ENCODE measurements around the gene KLHDC8B.

DNA sequence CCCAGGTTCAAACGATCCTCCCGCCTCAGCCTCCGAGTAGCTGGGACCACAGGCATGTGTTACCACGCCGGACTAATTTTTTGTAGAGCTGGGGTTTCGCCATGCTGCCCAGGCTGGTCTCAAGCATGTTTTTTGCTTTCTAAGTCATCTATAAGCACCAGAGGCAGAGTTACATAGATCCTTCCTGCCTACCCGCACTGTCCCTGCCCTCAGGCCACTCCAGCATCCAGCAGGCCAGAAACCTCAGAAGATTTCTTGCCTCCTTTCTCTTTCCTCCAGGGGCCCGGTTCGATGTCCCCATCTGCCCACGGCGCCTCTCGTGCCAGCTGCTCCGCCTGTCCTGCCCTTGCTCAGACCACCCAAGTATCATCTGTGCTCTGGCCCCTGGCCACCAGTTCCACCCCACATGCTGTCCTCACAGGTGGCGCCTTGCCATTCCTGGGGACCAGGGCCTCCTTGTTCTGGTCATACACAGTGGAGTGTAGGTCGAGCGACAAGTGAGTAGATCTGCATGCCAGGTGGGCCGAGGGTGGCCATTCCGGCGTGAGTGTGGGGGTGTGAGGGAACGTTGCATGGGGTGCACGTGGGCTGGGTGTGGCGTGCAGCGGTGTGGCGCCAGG lies 27.3 kb downstream of the KLHDC8B start:
- TF ChIP-seq, protein P1, sequence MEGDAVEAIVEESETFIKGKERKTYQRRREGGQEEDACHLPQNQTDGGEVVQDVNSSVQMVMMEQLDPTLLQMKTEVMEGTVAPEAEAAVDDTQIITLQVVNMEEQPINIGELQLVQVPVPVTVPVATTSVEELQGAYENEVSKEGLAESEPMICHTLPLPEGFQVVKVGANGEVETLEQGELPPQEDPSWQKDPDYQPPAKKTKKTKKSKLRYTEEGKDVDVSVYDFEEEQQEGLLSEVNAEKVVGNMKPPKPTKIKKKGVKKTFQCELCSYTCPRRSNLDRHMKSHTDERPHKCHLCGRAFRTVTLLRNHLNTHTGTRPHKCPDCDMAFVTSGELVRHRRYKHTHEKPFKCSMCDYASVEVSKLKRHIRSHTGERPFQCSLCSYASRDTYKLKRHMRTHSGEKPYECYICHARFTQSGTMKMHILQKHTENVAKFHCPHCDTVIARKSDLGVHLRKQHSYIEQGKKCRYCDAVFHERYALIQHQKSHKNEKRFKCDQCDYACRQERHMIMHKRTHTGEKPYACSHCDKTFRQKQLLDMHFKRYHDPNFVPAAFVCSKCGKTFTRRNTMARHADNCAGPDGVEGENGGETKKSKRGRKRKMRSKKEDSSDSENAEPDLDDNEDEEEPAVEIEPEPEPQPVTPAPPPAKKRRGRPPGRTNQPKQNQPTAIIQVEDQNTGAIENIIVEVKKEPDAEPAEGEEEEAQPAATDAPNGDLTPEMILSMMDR (conservative IDR thresholded peaks at IDR 0.05; ENCODE audit: low read depth, low read length), result no peak
- TF ChIP-seq, protein P2, sequence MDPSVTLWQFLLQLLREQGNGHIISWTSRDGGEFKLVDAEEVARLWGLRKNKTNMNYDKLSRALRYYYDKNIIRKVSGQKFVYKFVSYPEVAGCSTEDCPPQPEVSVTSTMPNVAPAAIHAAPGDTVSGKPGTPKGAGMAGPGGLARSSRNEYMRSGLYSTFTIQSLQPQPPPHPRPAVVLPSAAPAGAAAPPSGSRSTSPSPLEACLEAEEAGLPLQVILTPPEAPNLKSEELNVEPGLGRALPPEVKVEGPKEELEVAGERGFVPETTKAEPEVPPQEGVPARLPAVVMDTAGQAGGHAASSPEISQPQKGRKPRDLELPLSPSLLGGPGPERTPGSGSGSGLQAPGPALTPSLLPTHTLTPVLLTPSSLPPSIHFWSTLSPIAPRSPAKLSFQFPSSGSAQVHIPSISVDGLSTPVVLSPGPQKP (IDR thresholded peaks at IDR 0.05; ENCODE audit: borderline replicate concordance, low read depth, low read length), result no peak
- TF ChIP-seq POLR2A (IDR thresholded peaks at IDR 0.05; ENCODE audit: low read depth, low read length) (no peak), CEBPB (IDR thresholded peaks at IDR 0.05; ENCODE audit: low read depth, low read length) (no peak), CHD1 (IDR thresholded peaks at IDR 0.05; ENCODE audit: low read depth, low read length) (no peak), MXI1 (IDR thresholded peaks at IDR 0.05; ENCODE audit: borderline replicate concordance, low read depth, low read length) (no peak), RAD21 (IDR thresholded peaks at IDR 0.05; ENCODE audit: low read length) (no peak), RFX5 (IDR thresholded peaks at IDR 0.05; ENCODE audit: low read depth, low read length) (no peak), MAZ (IDR thresholded peaks at IDR 0.05; ENCODE audit: borderline replicate concordance, low read depth, low read length) (no peak), SMC3 (IDR thresholded peaks at IDR 0.05; ENCODE audit: low read depth, low read length) (no peak)
